22Rv1 (cell line): Measurements from ENCODE around the gene CARD10.

ENCODE experiments used
- ZFX ChIP-seq: fragments of 450-650 bp; IDR thresholded peaks from 2 replicates; pipeline ENCODE4 v1.6.1; 2017; ENCODE audit warnings: antibody characterized with exemption, borderline replicate concordance
- TF ChIP-seq, protein P1 (sequence below): fragments of 450-650 bp; IDR thresholded peaks from 2 replicates; pipeline ENCODE4 v1.5.1; 2017; ENCODE audit warnings: mild to moderate bottlenecking

DNA sequence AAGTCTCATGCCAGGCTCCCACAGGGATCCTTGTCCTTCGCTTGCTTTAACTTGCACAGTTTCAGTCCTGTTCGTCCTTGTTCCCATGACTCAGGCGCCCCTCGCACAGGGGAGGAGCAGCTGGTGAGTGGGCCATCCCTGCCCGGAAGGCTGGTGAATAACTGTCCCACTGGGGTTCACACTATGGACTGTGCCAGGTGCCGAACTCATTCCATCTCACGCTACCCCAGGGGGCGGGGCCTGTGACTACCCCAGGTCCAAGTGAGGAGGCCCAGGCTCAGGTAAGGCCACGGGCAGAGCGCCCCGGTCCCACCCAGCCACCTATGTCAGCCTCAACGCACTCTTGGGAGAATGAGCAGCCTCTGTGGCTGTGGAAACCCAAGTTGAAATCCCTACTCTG, 7.2 kb upstream of the CARD10 start:
- TF ChIP-seq, protein P1, sequence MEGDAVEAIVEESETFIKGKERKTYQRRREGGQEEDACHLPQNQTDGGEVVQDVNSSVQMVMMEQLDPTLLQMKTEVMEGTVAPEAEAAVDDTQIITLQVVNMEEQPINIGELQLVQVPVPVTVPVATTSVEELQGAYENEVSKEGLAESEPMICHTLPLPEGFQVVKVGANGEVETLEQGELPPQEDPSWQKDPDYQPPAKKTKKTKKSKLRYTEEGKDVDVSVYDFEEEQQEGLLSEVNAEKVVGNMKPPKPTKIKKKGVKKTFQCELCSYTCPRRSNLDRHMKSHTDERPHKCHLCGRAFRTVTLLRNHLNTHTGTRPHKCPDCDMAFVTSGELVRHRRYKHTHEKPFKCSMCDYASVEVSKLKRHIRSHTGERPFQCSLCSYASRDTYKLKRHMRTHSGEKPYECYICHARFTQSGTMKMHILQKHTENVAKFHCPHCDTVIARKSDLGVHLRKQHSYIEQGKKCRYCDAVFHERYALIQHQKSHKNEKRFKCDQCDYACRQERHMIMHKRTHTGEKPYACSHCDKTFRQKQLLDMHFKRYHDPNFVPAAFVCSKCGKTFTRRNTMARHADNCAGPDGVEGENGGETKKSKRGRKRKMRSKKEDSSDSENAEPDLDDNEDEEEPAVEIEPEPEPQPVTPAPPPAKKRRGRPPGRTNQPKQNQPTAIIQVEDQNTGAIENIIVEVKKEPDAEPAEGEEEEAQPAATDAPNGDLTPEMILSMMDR, result no peak
- no peak for TF ChIP-seq ZFX
